Liver (tissue), 3 donors: ENCODE results near the gene SLC25A38.

ENCODE experiments used
- EGR1 ChIP-seq, 2 donors: IDR thresholded peaks; 2 replicates each; pipeline ENCODE4 v1.6.1; 2016 to 2018; ENCODE audit warnings: antibody characterized with exemption in 2 of 2, low read depth in 2 of 2
- RAD21 ChIP-seq, 2 donors: IDR thresholded peaks; 2 replicates each; pipeline ENCODE4 v1.6.1; 2016; ENCODE audit warnings: antibody characterized with exemption in 2 of 2, mild to moderate bottlenecking in 2 of 2
- TAF1 ChIP-seq: conservative IDR thresholded peaks from 2 replicates; pipeline ENCODE4 v1.6.1; 2016; ENCODE audit warnings: antibody characterized with exemption, mild to moderate bottlenecking
- YY1 ChIP-seq: IDR thresholded peaks from 2 replicates; pipeline ENCODE4 v1.6.1; 2016; ENCODE audit warnings: antibody characterized with exemption, mild to moderate bottlenecking
- TF ChIP-seq, protein P1 (sequence below): IDR thresholded peaks from 2 replicates; pipeline ENCODE4 v1.6.1; 2016; ENCODE audit warnings: antibody characterized with exemption
- TF ChIP-seq, protein P2 (sequence below): fragments of 150-350 bp; IDR thresholded peaks from 2 replicates; pipeline ENCODE4 v1.5.1; 2017; ENCODE audit warnings: improper control_type of control experiment, low read depth, low read length; ENCODE audit not compliant: missing input control
- TF ChIP-seq, protein P3 (sequence below): IDR thresholded peaks from 2 replicates; pipeline ENCODE4 v1.6.1; 2016; ENCODE audit warnings: antibody characterized with exemption
- donor health status: healthy.
- donor health status: healthy.

DNA sequence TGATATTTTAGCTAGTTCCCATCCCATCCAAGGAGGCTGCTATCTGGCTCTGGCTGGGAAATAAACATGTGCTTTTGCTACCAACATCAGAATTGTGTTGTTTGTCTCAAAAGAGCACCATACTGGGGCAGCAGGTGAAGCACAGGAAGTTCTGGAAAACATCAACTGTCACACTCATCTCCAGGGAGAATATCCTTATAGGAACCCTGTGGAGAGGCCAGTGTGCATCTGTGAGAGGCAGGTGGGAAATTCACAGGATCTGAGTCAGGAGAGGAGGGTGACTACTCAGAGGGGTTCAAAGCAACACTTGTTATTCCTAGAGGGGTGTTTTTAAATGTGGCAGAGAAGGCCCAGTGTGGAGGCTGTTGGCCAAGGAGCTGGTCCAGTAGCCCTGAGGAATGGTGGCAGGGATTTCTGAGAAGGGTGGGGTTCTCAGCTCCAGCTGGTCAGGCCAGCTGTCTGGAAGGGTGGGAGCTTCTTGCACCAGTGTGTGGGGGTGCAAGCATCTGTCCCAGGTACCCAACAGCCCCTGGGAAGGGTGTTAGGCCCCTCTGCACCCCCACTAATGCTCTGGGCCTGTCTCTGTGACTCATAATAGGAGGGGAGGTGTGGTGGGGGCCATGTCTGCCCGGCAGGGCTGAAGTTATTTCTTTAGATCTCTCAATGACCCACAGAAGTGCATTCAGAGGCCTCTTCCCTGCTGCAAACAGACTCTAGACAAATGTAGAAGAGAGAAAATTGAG lies 52.0 kb downstream of the SLC25A38 start:
- TF ChIP-seq, protein P1, sequence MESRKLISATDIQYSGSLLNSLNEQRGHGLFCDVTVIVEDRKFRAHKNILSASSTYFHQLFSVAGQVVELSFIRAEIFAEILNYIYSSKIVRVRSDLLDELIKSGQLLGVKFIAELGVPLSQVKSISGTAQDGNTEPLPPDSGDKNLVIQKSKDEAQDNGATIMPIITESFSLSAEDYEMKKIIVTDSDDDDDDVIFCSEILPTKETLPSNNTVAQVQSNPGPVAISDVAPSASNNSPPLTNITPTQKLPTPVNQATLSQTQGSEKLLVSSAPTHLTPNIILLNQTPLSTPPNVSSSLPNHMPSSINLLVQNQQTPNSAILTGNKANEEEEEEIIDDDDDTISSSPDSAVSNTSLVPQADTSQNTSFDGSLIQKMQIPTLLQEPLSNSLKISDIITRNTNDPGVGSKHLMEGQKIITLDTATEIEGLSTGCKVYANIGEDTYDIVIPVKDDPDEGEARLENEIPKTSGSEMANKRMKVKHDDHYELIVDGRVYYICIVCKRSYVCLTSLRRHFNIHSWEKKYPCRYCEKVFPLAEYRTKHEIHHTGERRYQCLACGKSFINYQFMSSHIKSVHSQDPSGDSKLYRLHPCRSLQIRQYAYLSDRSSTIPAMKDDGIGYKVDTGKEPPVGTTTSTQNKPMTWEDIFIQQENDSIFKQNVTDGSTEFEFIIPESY, result no peak
- TF ChIP-seq, protein P2, sequence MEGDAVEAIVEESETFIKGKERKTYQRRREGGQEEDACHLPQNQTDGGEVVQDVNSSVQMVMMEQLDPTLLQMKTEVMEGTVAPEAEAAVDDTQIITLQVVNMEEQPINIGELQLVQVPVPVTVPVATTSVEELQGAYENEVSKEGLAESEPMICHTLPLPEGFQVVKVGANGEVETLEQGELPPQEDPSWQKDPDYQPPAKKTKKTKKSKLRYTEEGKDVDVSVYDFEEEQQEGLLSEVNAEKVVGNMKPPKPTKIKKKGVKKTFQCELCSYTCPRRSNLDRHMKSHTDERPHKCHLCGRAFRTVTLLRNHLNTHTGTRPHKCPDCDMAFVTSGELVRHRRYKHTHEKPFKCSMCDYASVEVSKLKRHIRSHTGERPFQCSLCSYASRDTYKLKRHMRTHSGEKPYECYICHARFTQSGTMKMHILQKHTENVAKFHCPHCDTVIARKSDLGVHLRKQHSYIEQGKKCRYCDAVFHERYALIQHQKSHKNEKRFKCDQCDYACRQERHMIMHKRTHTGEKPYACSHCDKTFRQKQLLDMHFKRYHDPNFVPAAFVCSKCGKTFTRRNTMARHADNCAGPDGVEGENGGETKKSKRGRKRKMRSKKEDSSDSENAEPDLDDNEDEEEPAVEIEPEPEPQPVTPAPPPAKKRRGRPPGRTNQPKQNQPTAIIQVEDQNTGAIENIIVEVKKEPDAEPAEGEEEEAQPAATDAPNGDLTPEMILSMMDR, result no peak
- no peak for TF ChIP-seq EGR1 (IDR thresholded peaks at IDR 0.05; ENCODE audit: low read depth in 2 of 2)
- no peak for TF ChIP-seq YY1
- no peak for TF ChIP-seq TAF1
- TF ChIP-seq, protein P3, sequence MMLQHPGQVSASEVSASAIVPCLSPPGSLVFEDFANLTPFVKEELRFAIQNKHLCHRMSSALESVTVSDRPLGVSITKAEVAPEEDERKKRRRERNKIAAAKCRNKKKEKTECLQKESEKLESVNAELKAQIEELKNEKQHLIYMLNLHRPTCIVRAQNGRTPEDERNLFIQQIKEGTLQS, result no peak
- TF ChIP-seq RAD21 (IDR thresholded peaks at IDR 0.05), result no peak
